HEK293T (cell line): ENCODE results near the gene NAPG.
"Not testable (repeated sequence)": the region's sequence is repeated elsewhere in the genome, so short reads cannot be mapped to it uniquely, and the experiment has no call there.

Source experiments
- CTCF ChIA-PET: fragments of 350-600 bp; formaldehyde crosslinking; extraction: SDS; loops from one replicate; lab custom pipeline; 2021; ENCODE audit warnings: antibody characterized with exemption, inconsistent platforms; lab: Yijun Ruan, JAX
- POLR2A ChIA-PET: fragments of 350-600 bp; formaldehyde crosslinking; extraction: SDS; loops from one replicate; lab custom pipeline; 2020; ENCODE audit warnings: antibody characterized with exemption, inconsistent platforms; lab: Yijun Ruan, JAX
- DNase-seq: peaks from one replicate; pipeline ENCODE4 v3.0.0; 2012; ENCODE audit warnings: mixed read lengths; ENCODE audit errors: extremely low spot score
- ARNT ChIP-seq: fragments of 450-650 bp; IDR thresholded peaks from 2 replicates; pipeline ENCODE4 v1.6.1; 2017; ENCODE audit warnings: mild to moderate bottlenecking
- BHLHE40 ChIP-seq: fragments of 450-650 bp; IDR thresholded peaks from 2 replicates; pipeline ENCODE4 v1.6.1; 2016; ENCODE audit warnings: mild to moderate bottlenecking, moderate library complexity, borderline replicate concordance
- CTBP1 ChIP-seq: fragments of 450-650 bp; IDR thresholded peaks from 2 replicates; pipeline ENCODE4 v1.6.1; 2016; ENCODE audit warnings: borderline replicate concordance
- ELF4 ChIP-seq: fragments of 450-650 bp; IDR thresholded peaks from 2 replicates; pipeline ENCODE4 v1.6.1; 2017; ENCODE audit warnings: antibody characterized with exemption
- FOXA1 ChIP-seq: fragments of 450-650 bp; IDR thresholded peaks from 2 replicates; pipeline ENCODE4 v1.6.1; 2016; ENCODE audit warnings: mild to moderate bottlenecking
- FOXK2 ChIP-seq: fragments of 450-650 bp; IDR thresholded peaks from 2 replicates; pipeline ENCODE4 v1.6.1; 2016; ENCODE audit warnings: mild to moderate bottlenecking
- FOXM1 ChIP-seq: fragments of 450-650 bp; IDR thresholded peaks from 2 replicates; pipeline ENCODE4 v1.6.1; 2017; ENCODE audit warnings: mild to moderate bottlenecking, borderline replicate concordance
- HDGF ChIP-seq: fragments of 450-650 bp; IDR thresholded peaks from 2 replicates; pipeline ENCODE4 v1.6.1; 2017; ENCODE audit warnings: antibody characterized with exemption, borderline replicate concordance
- L3MBTL2 ChIP-seq: fragments of 450-650 bp; conservative IDR thresholded peaks from 2 replicates; pipeline ENCODE4 v1.6.1; 2016; ENCODE audit warnings: mild to moderate bottlenecking
- LEF1 ChIP-seq: fragments of 450-650 bp; IDR thresholded peaks from 2 replicates; pipeline ENCODE4 v1.6.1; 2017; ENCODE audit warnings: mild to moderate bottlenecking, borderline replicate concordance
- NFRKB ChIP-seq: fragments of 450-650 bp; IDR thresholded peaks from 2 replicates; pipeline ENCODE4 v1.6.1; 2016; ENCODE audit warnings: mild to moderate bottlenecking, moderate library complexity
- SP1 ChIP-seq: fragments of 450-650 bp; IDR thresholded peaks from 2 replicates; pipeline ENCODE4 v1.6.1; 2017
- SUZ12 ChIP-seq: fragments of 450-650 bp; IDR thresholded peaks from 2 replicates; pipeline ENCODE4 v1.6.1; 2016; ENCODE audit warnings: mild to moderate bottlenecking
- TARDBP ChIP-seq: fragments of 450-650 bp; IDR thresholded peaks from 2 replicates; pipeline ENCODE4 v1.6.1; 2016
- ZNF384 ChIP-seq: fragments of 450-650 bp; IDR thresholded peaks from 2 replicates; pipeline ENCODE4 v1.6.1; 2016
- TF ChIP-seq, protein P1 (sequence below): fragments of 450-650 bp; IDR thresholded peaks from 2 replicates; pipeline ENCODE4 v1.6.1; 2016

NAPG gene

DNA sequence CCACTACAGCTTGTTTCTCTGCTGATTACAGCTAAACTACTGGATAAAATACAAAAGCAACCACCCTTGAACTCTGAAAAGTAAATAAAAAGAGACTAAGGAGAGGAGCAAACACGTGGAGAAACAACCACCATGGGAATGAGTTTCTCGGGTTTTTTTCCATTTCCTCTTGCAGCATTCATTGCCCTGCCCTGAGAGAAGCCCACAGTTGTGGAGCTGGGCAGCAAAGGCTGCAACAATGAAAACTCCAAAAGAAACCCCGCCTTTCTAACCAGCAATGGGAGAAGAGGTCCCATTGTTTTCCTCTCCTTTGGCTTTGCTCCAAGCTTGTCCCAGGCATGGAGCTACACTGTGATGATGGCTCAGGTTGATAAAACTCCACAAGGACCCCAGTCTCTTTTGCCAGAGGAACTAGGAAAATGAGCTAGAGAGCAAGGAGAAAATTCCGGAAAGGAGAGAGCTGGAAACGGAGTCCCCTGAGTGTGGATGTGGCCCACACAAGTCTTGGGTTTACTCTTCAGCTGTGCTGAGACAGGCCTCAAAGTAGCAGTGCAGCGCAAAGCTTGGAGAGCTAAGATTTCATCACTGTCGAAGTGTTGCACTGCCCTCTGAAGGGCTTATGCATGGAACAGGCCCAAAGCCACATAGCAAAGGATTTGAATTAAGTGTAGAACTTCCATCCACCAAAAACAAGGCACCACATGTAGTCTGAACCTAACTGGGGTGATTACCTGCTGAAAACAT is 20.9 kb downstream of the NAPG start:
- POLR2A ChIA-PET, result no interaction called here
- DNase-seq, result no peak
- TF ChIP-seq HDGF (no peak), BHLHE40 (no peak), NFRKB (no peak)
- CTCF ChIA-PET, result no interaction called here

DNA sequence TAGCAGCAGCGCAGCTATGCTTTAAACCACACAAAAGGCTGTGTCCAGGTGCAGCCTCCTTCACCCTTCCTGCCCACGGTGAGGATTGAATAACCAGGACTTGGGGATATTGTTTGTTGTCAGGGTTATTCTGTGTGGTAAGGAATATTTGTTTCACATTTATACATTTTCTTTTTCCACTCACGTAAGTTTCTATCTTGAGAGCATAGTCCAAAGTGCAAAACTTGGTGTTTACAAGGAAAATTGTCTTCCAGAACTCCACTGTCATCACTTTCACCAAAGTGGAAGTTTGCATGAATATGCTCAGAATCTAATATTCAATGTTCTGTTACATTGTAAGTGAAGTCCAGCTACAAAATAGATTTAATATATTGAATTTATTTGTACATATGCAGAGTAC is 26.4 kb downstream of the NAPG start:
- no peak for DNase-seq
- no peak for TF ChIP-seq FOXM1
- POLR2A ChIA-PET, result no interaction called here
- CTCF ChIA-PET, result no interaction called here

DNA sequence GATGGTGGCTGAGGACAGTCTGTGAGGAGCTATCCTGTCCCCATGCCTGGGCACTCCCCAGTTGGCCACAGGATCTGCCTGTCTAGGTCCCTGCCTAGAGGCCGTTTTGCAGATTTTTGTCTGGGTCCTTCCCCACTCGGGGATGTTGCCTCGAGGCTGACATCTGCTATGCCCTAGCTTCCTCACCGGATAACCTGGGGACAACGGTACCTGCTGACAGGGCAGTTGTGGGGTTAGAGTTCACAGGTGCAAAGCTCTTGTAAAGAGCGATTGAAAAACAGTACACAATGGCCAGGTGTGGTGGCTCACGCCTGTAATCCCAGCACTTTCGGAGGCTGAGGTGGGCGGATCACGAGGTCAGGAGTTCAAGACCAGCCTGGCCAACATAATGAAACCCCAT is 30.4 kb downstream of the NAPG start:
- POLR2A ChIA-PET, DNase-seq, CTCF ChIA-PET: not testable (repeated sequence)

DNA sequence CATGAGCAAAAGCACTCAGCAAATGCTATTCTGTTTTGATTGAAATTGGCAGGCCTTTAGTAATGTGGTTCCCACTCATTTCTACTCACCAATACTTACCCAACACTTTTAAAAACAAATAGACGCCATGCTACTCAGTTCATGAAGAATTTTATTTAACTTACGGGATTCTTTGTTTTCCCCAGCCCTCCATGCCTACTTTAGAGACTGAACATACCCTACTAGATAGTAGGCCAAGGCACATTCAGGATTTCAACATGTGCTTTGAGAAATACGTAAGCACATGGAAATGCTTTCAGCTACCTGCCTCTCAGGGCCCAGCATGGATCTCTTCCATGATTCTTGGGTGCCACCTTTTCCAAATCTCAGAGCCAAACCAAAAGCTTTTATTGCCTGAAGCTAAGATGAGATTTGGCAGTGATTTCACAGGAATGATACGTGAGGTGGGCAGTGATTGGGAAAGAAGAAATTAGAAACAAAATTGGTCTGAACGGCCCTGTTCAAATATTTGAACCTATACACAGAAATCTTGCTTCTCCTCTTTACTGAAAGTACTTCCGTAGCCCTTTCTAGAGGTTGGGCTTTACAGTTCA is 31.4 kb downstream of the NAPG start:
- TF ChIP-seq FOXM1, result no peak
- TF ChIP-seq SP1, result no peak
- no peak for TF ChIP-seq ARNT
- no peak for TF ChIP-seq TARDBP
- no peak for TF ChIP-seq ZNF384
- no peak for TF ChIP-seq HDGF
- no peak for DNase-seq
- ChIA-PET CTCF (no interaction called here), POLR2A (no interaction called here)

DNA sequence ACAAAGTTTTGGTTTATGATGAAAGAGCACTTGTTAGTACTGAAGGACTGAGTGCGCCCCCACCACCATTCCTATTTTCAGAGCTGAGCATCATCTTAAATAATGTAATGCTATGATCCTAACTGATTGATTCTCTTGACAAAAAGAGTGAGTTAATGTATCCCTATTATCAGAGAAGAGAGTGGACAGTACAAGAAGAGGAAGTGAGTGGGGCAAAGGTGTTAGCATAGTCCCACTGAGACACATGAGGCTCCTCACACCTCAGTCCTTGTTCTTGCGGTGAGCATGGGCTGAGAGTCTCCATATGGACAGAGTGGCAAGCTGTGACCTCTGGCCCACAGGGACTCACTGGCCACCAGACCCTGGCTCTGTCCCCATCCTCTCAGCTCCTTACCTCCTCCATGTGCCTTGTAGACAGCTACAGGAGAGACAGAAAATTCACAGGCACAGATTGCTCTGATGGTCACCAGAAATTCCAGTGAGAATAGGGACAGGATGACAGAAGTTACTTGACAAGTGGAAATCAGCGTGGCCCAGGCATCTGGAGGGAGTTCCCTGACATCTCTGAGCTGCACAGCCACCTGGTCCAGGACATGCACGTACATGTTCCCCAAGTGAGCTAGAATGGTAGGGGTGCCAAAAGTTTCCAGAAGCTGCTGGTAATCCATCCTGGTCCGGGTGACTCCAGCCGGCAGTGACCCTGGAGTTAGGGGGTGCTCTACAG is 32.6 kb downstream of the NAPG start:
- DNase-seq, result no peak
- CTCF ChIA-PET, result no interaction called here
- TF ChIP-seq NFRKB (no peak), ELF4 (no peak), FOXM1 (no peak), LEF1 (no peak), ARNT (no peak), CTBP1 (no peak), FOXA1 (no peak), HDGF (no peak), TARDBP (no peak), FOXK2 (no peak), SUZ12 (no peak), ZNF384 (no peak)
- TF ChIP-seq, protein P1, sequence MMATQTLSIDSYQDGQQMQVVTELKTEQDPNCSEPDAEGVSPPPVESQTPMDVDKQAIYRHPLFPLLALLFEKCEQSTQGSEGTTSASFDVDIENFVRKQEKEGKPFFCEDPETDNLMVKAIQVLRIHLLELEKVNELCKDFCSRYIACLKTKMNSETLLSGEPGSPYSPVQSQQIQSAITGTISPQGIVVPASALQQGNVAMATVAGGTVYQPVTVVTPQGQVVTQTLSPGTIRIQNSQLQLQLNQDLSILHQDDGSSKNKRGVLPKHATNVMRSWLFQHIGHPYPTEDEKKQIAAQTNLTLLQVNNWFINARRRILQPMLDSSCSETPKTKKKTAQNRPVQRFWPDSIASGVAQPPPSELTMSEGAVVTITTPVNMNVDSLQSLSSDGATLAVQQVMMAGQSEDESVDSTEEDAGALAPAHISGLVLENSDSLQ, result no peak
- POLR2A ChIA-PET, result no interaction called here

DNA sequence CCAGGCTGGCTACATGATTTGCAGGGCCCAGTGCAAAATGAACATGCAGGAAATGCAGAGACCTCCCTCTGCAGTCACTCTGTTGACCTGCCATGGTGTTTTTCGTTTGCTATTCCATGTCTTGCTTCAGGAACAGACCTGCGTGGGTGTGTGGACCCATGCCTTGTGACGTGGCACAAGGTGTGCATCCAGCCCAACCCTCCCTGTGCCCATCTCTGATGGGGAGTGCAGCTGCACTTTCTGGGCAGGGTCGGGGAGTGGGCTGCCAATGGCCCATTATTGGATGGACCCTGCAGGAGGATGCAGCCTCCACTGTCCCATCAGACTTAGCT is 33.1 kb downstream of the NAPG start:
- CTCF ChIA-PET, result interaction anchor here (0.6 kb wide), 1 partner anchor 199 kb away, joined by 3 read pairs; no protein-coding TSS in a partner anchor
- TF ChIP-seq FOXK2, result no peak
- TF ChIP-seq ZNF384, result no peak
- TF ChIP-seq ELF4, result no peak
- TF ChIP-seq CTBP1, result no peak
- no peak for TF ChIP-seq LEF1
- no peak for TF ChIP-seq SUZ12
- no peak for TF ChIP-seq SP1
- no peak for TF ChIP-seq TARDBP
- TF ChIP-seq ARNT, result no peak
- no peak for TF ChIP-seq FOXM1
- TF ChIP-seq HDGF, result no peak
- TF ChIP-seq, protein P1, result no peak
- TF ChIP-seq L3MBTL2, result no peak
- POLR2A ChIA-PET, result no interaction called here
- no peak for DNase-seq

DNA sequence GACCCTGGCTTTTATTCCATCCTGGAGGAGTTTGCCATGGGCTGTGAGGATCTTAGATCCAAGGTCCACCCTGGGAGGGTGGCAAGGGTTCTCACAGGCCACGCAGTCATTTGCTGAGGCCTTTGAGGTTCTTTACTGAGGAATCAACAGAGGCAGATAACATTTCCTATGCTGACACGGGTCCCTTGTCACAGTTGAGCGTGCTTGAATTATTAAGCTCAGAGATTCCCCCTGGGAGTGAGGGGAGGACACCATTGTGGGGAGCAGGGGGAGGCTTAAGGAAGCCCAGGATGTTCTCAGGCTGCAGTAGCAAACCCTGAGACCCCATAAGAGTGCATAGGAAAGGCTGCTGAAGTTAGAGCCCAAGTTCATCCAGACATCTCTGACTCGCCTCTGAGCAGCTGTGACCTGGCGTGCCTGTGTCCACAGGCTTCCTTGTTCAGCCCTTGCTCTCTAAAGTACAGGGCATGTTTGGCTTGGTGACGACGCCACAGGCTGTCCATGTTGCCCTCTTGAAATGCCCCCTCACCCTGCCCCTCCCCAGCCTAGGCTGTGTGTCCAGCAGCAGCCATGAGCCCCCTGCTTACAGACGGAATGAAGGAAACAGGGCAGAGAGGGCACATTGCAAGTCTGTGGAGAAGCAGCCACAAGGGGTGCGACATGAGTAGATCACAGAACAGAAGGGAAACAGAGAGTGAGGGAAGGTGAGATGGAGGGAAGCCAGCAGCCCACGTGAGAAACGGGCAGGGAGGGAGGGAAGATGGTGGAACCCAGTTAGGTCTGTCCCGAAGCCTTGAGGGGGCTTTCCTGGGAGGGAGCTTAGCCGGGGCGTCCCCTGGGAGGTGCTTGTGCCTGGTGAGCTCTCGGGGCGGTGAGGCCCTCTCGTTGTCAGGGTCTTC is 34.0 kb downstream of the NAPG start:
- POLR2A ChIA-PET, result interaction anchor here (0.6 kb wide), 1 partner anchor 1921 kb away, joined by 3 read pairs; no protein-coding TSS in a partner anchor
- DNase-seq, result peak; percentile 13
- TF ChIP-seq TARDBP (no peak), SP1 (no peak), ZNF384 (no peak), BHLHE40 (no peak), HDGF (no peak), FOXA1 (no peak), ARNT (no peak), LEF1 (no peak), FOXM1 (no peak), ELF4 (no peak), CTBP1 (no peak), NFRKB (no peak), FOXK2 (no peak)
- TF ChIP-seq, protein P1, result no peak
- CTCF ChIA-PET, result interaction anchor here (0.6 to 1.2 kb wide), 5 partner anchors 11 to 595 kb away, joined by 3 to 5 read pairs (median 3); no protein-coding TSS in a partner anchor
